Fibroblast of skin of left quadriceps (primary cell): ENCODE results near the gene MIA.
"Not testable (repeated sequence)": the region's sequence is repeated elsewhere in the genome, so short reads cannot be mapped to it uniquely, and the experiment has no call there.

Experiments used
- DNase-seq, 2 experiments: peaks; one replicate each; pipeline ENCODE4 v3.0.0-alpha.2; 2013; ENCODE audit warnings: low read depth in 2 of 2

Gene MIA

GRCh38 chr19:40802300-40803169 is 27.2 kb downstream of the MIA start:
- no peak for DNase-seq

GRCh38 chr19:40803170-40803856 is 28.0 kb downstream of the MIA start:
- DNase-seq: no peak

- no peak for DNase-seq
Measured at GRCh38 chr19:40803857-40804782, 28.8 kb downstream of the MIA start.

GRCh38 chr19:40804783-40805242 is 29.5 kb downstream of the MIA start:
- DNase-seq: no peak

GRCh38 chr19:40805258-40805868 is 30.0 kb downstream of the MIA start:
- DNase-seq: no peak

GRCh38 chr19:40806423-40807146 is 31.3 kb downstream of the MIA start:
- DNase-seq: peak; percentile 94 to 95

GRCh38 chr19:40807147-40808020 is 32.1 kb downstream of the MIA start:
- DNase-seq: no peak

GRCh38 chr19:40808021-40808325 is 32.7 kb downstream of the MIA start:
- DNase-seq: no peak

- no peak for DNase-seq
Measured at GRCh38 chr19:40808497-40808896, 33.2 kb downstream of the MIA start.

- no peak for DNase-seq
Measured at GRCh38 chr19:40809358-40810086, 34.2 kb downstream of the MIA start.

- DNase-seq: no peak
Measured at GRCh38 chr19:40810160-40810559, 34.8 kb downstream of the MIA start.

GRCh38 chr19:40810649-40811408 is 35.5 kb downstream of the MIA start:
- peak; percentile 18 to 35 for DNase-seq

- DNase-seq: no peak
Measured at GRCh38 chr19:40811478-40812341, 36.4 kb downstream of the MIA start.

GRCh38 chr19:40812571-40812970 is 37.2 kb downstream of the MIA start:
- not testable (repeated sequence) for DNase-seq

- DNase-seq: no peak
Measured at GRCh38 chr19:40813182-40813581, 37.9 kb downstream of the MIA start.

- no peak for DNase-seq
Measured at GRCh38 chr19:40815223-40815622, 39.9 kb downstream of the MIA start.
